Liver (tissue), 3 donors: ENCODE data around the gene PPP1R11.

Experiments used
- EGR1 ChIP-seq, 2 donors: IDR thresholded peaks; 2 replicates each; pipeline ENCODE4 v1.6.1; 2016 to 2018; ENCODE audit warnings: antibody characterized with exemption in 2 of 2, low read depth in 2 of 2
- GABPA ChIP-seq, 2 donors: IDR thresholded peaks in 1 of 2; conservative IDR thresholded peaks in 1 of 2; 2 replicates each; pipeline ENCODE4 v1.6.1; 2016; ENCODE audit warnings: antibody characterized with exemption in 2 of 2, mild to moderate bottlenecking in 1 of 2, moderate library complexity in 1 of 2
- HNF4G ChIP-seq: IDR thresholded peaks from 2 replicates; pipeline ENCODE4 v1.6.1; 2016; ENCODE audit warnings: antibody characterized with exemption
- RXRA ChIP-seq, 2 donors: IDR thresholded peaks; 2 replicates each; pipeline ENCODE4 v1.6.1; 2017 to 2018; ENCODE audit warnings: antibody characterized with exemption in 2 of 2, mild to moderate bottlenecking in 1 of 2
- SP1 ChIP-seq: IDR thresholded peaks from 2 replicates; pipeline ENCODE4 v1.6.1; 2018; ENCODE audit warnings: antibody characterized with exemption, mild to moderate bottlenecking
- TAF1 ChIP-seq: conservative IDR thresholded peaks from 2 replicates; pipeline ENCODE4 v1.6.1; 2016; ENCODE audit warnings: antibody characterized with exemption, mild to moderate bottlenecking
- YY1 ChIP-seq: IDR thresholded peaks from 2 replicates; pipeline ENCODE4 v1.6.1; 2016; ENCODE audit warnings: antibody characterized with exemption, mild to moderate bottlenecking
- TF ChIP-seq, protein P1 (sequence below): fragments of 150-350 bp; IDR thresholded peaks from 2 replicates; pipeline ENCODE4 v1.5.1; 2017; ENCODE audit warnings: improper control_type of control experiment, low read depth, low read length; ENCODE audit not compliant: missing input control
- TF ChIP-seq, protein P2 (sequence below): IDR thresholded peaks from 2 replicates; pipeline ENCODE4 v1.6.1; 2016; ENCODE audit warnings: antibody characterized with exemption
- TF ChIP-seq, protein P3 (sequence below): IDR thresholded peaks from 2 replicates; pipeline ENCODE4 v1.6.1; 2016; ENCODE audit warnings: antibody characterized with exemption
- TF ChIP-seq, protein P4 (sequence below): IDR thresholded peaks from 2 replicates; pipeline ENCODE4 v1.6.1; 2016; ENCODE audit warnings: antibody characterized with exemption, mild to moderate bottlenecking
- donor health status: healthy.
- donor health status: healthy.

DNA sequence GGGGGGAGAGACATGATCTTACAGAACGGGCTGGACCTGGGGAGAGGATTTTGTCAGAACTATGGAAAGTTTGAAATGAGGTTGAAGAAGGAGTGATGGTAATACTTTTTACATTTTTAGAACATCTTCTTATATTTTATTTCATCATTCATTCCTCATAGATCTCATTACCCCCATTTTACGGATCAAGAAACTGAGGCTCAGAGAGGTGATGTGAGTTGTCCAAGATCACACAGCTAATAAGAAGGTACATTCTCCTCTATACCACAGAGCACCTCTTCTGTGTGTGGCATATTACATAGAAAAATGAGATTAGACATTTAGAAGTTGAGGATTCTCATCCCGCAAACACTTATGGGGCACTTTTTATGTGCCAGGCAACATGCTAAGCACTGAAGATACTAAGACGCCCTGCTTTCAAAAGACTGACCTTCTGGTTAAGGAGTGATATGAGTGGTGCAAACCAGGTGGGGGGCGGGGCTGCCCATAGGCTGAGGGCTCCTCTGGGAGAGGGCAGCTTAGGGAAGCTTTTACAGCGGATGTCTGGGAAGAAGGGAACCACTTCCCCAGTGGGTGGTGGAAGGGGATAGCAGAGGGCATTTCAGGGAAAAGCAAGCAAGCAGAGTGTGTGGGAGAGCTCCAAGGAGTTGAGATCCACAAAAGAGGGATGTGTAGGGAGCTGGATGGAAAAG is 26.0 kb downstream of the PPP1R11 start:
- TF ChIP-seq, protein P1, sequence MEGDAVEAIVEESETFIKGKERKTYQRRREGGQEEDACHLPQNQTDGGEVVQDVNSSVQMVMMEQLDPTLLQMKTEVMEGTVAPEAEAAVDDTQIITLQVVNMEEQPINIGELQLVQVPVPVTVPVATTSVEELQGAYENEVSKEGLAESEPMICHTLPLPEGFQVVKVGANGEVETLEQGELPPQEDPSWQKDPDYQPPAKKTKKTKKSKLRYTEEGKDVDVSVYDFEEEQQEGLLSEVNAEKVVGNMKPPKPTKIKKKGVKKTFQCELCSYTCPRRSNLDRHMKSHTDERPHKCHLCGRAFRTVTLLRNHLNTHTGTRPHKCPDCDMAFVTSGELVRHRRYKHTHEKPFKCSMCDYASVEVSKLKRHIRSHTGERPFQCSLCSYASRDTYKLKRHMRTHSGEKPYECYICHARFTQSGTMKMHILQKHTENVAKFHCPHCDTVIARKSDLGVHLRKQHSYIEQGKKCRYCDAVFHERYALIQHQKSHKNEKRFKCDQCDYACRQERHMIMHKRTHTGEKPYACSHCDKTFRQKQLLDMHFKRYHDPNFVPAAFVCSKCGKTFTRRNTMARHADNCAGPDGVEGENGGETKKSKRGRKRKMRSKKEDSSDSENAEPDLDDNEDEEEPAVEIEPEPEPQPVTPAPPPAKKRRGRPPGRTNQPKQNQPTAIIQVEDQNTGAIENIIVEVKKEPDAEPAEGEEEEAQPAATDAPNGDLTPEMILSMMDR, result no peak
- TF ChIP-seq, protein P2, sequence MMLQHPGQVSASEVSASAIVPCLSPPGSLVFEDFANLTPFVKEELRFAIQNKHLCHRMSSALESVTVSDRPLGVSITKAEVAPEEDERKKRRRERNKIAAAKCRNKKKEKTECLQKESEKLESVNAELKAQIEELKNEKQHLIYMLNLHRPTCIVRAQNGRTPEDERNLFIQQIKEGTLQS, result no peak
- TF ChIP-seq SP1 (no peak), YY1 (no peak), GABPA (IDR thresholded peaks at IDR 0.05 in 1 of 2, conservative IDR thresholded peaks at IDR 0.05 in 1 of 2) (no peak), RXRA (IDR thresholded peaks at IDR 0.05) (no peak), HNF4G (no peak), TAF1 (no peak), EGR1 (IDR thresholded peaks at IDR 0.05; ENCODE audit: low read depth in 2 of 2) (no peak)
- TF ChIP-seq, protein P3, sequence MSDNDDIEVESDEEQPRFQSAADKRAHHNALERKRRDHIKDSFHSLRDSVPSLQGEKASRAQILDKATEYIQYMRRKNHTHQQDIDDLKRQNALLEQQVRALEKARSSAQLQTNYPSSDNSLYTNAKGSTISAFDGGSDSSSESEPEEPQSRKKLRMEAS, result no peak
- TF ChIP-seq, protein P4, sequence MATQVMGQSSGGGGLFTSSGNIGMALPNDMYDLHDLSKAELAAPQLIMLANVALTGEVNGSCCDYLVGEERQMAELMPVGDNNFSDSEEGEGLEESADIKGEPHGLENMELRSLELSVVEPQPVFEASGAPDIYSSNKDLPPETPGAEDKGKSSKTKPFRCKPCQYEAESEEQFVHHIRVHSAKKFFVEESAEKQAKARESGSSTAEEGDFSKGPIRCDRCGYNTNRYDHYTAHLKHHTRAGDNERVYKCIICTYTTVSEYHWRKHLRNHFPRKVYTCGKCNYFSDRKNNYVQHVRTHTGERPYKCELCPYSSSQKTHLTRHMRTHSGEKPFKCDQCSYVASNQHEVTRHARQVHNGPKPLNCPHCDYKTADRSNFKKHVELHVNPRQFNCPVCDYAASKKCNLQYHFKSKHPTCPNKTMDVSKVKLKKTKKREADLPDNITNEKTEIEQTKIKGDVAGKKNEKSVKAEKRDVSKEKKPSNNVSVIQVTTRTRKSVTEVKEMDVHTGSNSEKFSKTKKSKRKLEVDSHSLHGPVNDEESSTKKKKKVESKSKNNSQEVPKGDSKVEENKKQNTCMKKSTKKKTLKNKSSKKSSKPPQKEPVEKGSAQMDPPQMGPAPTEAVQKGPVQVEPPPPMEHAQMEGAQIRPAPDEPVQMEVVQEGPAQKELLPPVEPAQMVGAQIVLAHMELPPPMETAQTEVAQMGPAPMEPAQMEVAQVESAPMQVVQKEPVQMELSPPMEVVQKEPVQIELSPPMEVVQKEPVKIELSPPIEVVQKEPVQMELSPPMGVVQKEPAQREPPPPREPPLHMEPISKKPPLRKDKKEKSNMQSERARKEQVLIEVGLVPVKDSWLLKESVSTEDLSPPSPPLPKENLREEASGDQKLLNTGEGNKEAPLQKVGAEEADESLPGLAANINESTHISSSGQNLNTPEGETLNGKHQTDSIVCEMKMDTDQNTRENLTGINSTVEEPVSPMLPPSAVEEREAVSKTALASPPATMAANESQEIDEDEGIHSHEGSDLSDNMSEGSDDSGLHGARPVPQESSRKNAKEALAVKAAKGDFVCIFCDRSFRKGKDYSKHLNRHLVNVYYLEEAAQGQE, result no peak
